HPDE6-E6E7 (cell line): ENCODE measurements around the gene SOX10.
"Not testable (repeated sequence)": the region's sequence is repeated elsewhere in the genome, so short reads cannot be mapped to it uniquely, and the experiment has no call there.

Source experiments
- DNase-seq: peaks from one replicate; pipeline ENCODE4 v3.0.0; 2011; ENCODE audit warnings: missing footprints; ENCODE audit errors: extremely low spot score

SOX10 gene

DNA sequence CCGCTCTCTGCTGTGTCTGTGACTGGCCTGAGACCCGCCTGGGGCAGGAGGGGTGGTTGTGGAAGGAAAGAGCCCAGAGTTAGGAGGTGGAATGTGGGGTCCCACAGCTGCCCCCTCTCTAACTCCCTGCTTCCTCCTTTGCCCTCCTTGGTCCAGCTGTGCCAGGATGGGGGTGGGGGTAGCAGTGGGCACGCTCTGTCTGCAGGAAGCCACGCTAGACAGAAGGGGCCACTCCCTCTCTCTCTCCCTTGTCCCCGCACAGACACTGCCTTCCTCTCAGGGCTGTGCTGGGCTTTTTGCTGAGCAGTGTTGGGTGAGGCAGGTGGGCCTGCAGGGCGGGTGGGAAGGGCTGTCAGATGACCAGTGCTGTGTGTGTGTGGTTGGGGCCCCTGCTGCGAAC, 2.0 kb upstream of the SOX10 start:
- no peak for DNase-seq

- no peak for DNase-seq
Observed at GRCh38 chr22:37985751-37986281, 1.5 kb upstream of the SOX10 start.

- DNase-seq, result no peak
Observed at GRCh38 chr22:37985050-37985585, 763 bp upstream of the SOX10 start.

GRCh38 chr22:37982938-37983859, 1.2 kb downstream of the SOX10 start:
- DNase-seq, result no peak

- DNase-seq, result no peak
Observed at GRCh38 chr22:37982151-37982785, 2.1 kb downstream of the SOX10 start.

- no peak for DNase-seq
Observed at GRCh38 chr22:37981282-37982011, 2.9 kb downstream of the SOX10 start.

GRCh38 chr22:37979782-37980181, 4.6 kb downstream of the SOX10 start:
- no peak for DNase-seq

GRCh38 chr22:37976547-37976946, 7.8 kb downstream of the SOX10 start:
- DNase-seq, result no peak

GRCh38 chr22:37976022-37976421, 8.3 kb downstream of the SOX10 start:
- DNase-seq, result not testable (repeated sequence)

DNA sequence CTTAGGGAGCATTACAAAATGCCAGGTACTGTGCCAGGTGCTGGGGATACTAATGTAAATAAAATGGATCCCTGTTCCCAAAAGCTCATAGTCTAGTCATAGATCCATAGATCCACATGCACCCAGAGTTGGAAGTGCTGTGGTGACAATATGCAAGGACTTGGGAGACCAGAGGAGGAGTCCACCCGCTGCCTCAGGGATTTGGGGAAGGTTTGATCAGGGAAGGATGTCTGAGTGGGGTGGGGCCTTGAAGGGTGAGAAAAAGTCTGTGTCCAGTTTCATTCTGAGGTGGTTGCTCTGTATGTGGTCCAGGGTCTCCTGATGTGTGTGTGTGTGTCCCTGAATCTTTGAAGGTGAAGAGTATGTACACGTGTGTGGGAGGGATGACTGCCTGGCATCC, 9.2 kb downstream of the SOX10 start:
- DNase-seq, result no peak

DNA sequence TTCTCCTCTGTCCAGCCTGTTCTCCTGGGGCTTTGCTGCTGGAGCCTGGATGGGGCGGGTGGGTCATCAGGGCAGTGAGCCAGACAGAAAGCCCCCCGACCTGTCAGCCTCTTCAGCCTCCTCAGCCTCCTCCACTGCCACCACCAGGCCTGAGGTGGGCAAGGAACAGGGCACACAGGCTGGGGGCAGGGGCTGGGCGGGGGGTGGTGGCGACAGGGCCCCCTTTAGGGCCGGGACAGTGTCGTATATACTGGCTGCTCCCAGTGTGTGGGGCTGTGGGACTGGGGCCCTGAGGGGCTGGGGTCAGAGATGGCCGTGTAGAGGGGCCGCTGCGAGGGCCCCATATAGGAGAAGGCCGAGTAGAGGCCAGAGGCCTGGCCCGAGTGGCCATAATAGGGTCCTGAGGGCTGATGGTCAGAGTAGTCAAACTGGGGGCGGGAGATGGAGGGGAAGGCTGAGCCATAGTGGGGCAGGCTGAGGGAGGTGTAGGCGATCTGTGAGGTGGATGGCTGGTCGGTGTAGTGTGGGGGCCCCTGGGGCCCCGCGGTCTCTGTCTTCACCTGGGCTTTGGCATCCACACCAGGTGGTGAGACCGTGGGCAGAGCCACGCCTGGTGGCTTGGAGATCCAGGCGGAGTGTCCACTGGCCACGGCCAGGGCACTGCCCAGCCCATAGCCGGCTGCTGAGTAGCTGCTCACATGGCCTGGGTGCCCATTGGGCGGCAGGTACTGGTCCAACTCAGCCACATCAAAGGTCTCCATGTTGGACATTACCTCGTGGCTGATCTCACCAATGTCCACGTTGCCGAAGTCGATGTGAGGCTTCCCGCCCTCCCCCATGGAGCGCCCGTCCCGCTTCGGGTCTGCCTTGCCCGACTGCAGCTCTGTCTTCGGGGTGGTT, 10.8 kb downstream of the SOX10 start:
- no peak for DNase-seq

- no peak for DNase-seq
Observed at GRCh38 chr22:37972527-37972926, 11.8 kb downstream of the SOX10 start.

DNA sequence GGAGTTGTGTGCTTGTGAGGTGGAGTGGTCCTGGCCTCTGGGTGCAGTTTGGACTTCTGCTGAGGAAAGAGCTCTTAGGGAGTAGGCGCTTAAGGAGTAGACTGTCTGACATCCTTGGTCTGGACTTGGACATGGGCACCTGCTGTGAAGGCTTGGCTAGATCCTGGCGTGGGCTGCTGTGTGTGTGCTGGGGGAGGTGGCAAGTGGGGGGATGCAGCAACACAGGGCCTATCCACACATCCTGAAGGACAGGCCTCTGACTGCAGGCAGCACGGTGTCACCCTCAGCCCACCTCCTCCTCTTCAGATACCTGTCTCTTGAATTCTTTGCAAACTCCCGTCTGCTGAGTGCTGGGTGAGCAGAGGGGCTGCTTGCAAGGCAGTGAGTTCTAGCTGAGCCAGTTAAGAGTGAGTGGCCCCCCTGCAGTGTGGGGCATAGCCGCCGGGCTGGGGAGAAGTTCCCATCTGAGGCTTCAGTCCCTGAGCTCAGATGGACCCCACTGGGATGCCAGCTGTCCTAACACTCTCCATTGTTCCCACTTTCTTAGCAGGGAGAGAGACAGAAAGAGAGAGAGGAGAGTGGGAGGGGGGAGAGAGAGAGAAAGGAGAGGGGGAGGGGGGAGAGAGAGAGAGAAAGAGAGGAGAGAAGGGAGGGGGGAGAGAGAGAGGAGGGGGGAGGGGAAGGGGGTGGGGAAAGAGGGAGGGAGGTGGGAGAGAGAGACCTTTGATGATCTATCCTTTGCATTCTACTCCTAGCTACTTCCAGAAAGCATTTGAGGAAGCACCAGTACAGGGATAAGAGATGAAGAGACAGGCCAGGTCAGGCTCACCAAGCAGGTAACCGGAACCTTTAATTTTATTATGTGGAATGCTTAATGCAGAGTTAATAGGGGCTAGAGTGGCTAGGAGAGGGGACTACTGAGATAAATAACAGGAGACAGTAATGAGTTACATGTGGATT, 12.6 kb downstream of the SOX10 start:
- no peak for DNase-seq

DNA sequence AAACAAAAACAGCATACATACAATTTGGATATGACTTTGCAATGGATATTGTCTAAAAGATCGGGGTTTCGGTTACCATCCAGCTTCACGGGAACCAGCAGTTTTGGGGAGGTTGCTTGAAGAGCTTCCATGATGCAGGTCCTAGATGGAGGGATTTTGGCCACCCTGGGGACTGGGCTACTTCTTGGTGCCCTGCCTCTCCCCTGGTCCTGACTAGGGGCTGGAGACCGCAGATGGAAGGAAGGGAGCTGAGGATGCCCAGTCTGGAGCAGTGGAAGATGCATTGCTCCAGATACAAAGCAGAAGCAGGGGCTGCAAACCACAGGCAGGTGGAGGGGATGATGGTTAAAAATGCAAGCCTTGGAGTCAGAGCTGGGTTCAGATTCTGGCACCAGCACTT, 13.5 kb downstream of the SOX10 start:
- no peak for DNase-seq

- no peak for DNase-seq
Observed at GRCh38 chr22:37968452-37969251, 15.7 kb downstream of the SOX10 start.

GRCh38 chr22:37967637-37968451, 16.5 kb downstream of the SOX10 start:
- DNase-seq, result no peak

DNA sequence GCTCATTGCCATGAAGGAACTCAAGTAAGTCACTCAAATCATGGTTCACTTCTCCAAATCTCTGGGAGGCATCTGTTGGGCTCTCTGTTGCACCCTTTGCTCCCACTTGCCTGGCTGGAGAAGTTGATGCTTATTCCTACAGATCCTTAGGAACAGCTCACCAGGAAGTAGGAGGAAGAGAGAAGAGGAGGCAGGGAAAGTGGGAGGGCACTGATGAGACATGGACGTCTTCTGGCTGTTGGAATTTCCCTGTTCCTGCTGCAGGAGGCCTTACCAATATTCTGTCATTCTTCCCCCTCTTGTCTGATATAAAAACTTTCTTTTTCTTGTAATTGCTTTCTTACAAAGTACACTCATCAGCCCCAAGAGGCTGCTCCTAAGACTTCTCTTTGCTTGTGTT, 17.2 kb downstream of the SOX10 start:
- no peak for DNase-seq
